HEK293T (cell line): Measurements from ENCODE around the gene MAP2K3.
"Not testable (repeated sequence)": the region's sequence is repeated elsewhere in the genome, so short reads cannot be mapped to it uniquely, and the experiment has no call there.

Source experiments
- CTCF ChIA-PET: fragments of 350-600 bp; formaldehyde crosslinking; extraction: SDS; loops from one replicate; lab custom pipeline; 2021; ENCODE audit warnings: antibody characterized with exemption, inconsistent platforms; lab: Yijun Ruan, JAX
- POLR2A ChIA-PET: fragments of 350-600 bp; formaldehyde crosslinking; extraction: SDS; loops from one replicate; lab custom pipeline; 2020; ENCODE audit warnings: antibody characterized with exemption, inconsistent platforms; lab: Yijun Ruan, JAX
- DNase-seq: peaks from one replicate; pipeline ENCODE4 v3.0.0; 2012; ENCODE audit warnings: mixed read lengths; ENCODE audit errors: extremely low spot score
- ARNT ChIP-seq: fragments of 450-650 bp; IDR thresholded peaks from 2 replicates; pipeline ENCODE4 v1.6.1; 2017; ENCODE audit warnings: mild to moderate bottlenecking
- BHLHE40 ChIP-seq: fragments of 450-650 bp; IDR thresholded peaks from 2 replicates; pipeline ENCODE4 v1.6.1; 2016; ENCODE audit warnings: mild to moderate bottlenecking, moderate library complexity, borderline replicate concordance
- CTBP1 ChIP-seq: fragments of 450-650 bp; IDR thresholded peaks from 2 replicates; pipeline ENCODE4 v1.6.1; 2016; ENCODE audit warnings: borderline replicate concordance
- ELF4 ChIP-seq: fragments of 450-650 bp; IDR thresholded peaks from 2 replicates; pipeline ENCODE4 v1.6.1; 2017; ENCODE audit warnings: antibody characterized with exemption
- FOXA1 ChIP-seq: fragments of 450-650 bp; IDR thresholded peaks from 2 replicates; pipeline ENCODE4 v1.6.1; 2016; ENCODE audit warnings: mild to moderate bottlenecking
- FOXK2 ChIP-seq: fragments of 450-650 bp; IDR thresholded peaks from 2 replicates; pipeline ENCODE4 v1.6.1; 2016; ENCODE audit warnings: mild to moderate bottlenecking
- FOXM1 ChIP-seq: fragments of 450-650 bp; IDR thresholded peaks from 2 replicates; pipeline ENCODE4 v1.6.1; 2017; ENCODE audit warnings: mild to moderate bottlenecking, borderline replicate concordance
- HDGF ChIP-seq: fragments of 450-650 bp; IDR thresholded peaks from 2 replicates; pipeline ENCODE4 v1.6.1; 2017; ENCODE audit warnings: antibody characterized with exemption, borderline replicate concordance
- L3MBTL2 ChIP-seq: fragments of 450-650 bp; conservative IDR thresholded peaks from 2 replicates; pipeline ENCODE4 v1.6.1; 2016; ENCODE audit warnings: mild to moderate bottlenecking
- LEF1 ChIP-seq: fragments of 450-650 bp; IDR thresholded peaks from 2 replicates; pipeline ENCODE4 v1.6.1; 2017; ENCODE audit warnings: mild to moderate bottlenecking, borderline replicate concordance
- NFRKB ChIP-seq: fragments of 450-650 bp; IDR thresholded peaks from 2 replicates; pipeline ENCODE4 v1.6.1; 2016; ENCODE audit warnings: mild to moderate bottlenecking, moderate library complexity
- PKNOX1 ChIP-seq: fragments of 450-650 bp; IDR thresholded peaks from 2 replicates; pipeline ENCODE4 v1.6.1; 2016
- SP1 ChIP-seq: fragments of 450-650 bp; IDR thresholded peaks from 2 replicates; pipeline ENCODE4 v1.6.1; 2017
- SUZ12 ChIP-seq: fragments of 450-650 bp; IDR thresholded peaks from 2 replicates; pipeline ENCODE4 v1.6.1; 2016; ENCODE audit warnings: mild to moderate bottlenecking
- TARDBP ChIP-seq: fragments of 450-650 bp; IDR thresholded peaks from 2 replicates; pipeline ENCODE4 v1.6.1; 2016
- ZNF384 ChIP-seq: fragments of 450-650 bp; IDR thresholded peaks from 2 replicates; pipeline ENCODE4 v1.6.1; 2016

MAP2K3 gene

GRCh38 chr17:21300601-21301571 lies 16.4 kb downstream of the MAP2K3 start:
- TF ChIP-seq ELF4: no peak
- TF ChIP-seq TARDBP: no peak
- TF ChIP-seq ARNT: no peak
- TF ChIP-seq HDGF: no peak
- TF ChIP-seq FOXA1: no peak
- TF ChIP-seq SUZ12: no peak
- no peak for TF ChIP-seq FOXM1
- TF ChIP-seq L3MBTL2: no peak
- TF ChIP-seq FOXK2: no peak
- TF ChIP-seq CTBP1: no peak
- TF ChIP-seq ZNF384: no peak
- no peak for TF ChIP-seq LEF1
- TF ChIP-seq SP1: no peak
- TF ChIP-seq BHLHE40: no peak
- ChIA-PET CTCF (no interaction called here), POLR2A (interaction anchor here (0.5 kb wide), 1 partner anchor 87 kb away, joined by 3 read pairs; no protein-coding TSS in a partner anchor)
- DNase-seq: no peak

DNA sequence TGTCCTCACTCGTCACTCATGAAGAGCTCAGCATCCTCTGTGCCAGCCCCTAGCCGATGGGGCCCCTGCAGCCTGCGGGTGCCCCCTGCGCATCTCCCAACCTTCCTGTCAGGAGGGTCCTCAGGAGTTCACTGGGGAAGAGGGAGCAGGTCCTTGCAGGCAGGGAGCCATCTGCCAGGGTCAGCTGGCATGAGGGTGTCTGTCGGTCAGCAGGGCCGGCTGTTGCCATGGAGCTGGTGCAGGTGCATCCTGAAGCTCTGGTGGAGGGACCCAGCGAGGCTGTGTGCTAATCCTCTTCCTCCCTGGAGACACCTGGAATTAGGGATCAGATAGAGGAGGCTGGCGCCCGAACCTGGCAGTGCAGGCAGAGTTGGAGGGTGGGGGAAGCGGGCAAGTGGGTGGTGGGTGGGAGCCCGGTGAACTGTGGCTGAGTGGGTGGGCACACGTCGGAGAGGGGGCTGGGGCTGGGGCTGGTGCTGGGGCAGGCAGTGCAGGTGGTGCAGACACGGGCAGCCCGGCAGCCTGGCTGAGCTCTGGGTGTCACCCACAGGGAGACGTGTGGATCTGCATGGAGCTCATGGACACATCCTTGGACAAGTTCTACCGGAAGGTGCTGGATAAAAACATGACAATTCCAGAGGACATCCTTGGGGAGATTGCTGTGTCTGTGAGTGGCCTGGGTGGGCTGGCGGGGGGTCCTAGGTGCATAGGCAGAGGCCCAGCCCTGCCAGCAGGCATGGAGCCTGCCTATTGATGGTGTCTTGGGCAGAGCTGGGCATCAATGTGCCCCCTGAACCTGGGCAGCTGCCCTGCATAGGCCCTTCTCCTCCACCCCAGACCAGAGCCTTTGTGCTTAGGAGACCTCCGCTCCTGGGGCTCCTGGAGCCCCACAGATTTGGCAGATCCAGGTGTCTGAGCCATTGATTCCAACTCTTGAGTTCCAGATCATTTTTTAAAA lies 17.4 kb downstream of the MAP2K3 start:
- CTCF ChIA-PET: no interaction called here
- DNase-seq: no peak
- POLR2A ChIA-PET: interaction anchor here (0.5 kb wide), 1 partner anchor 88 kb away, joined by 3 read pairs; no protein-coding TSS in a partner anchor
- no peak for TF ChIP-seq LEF1

DNA sequence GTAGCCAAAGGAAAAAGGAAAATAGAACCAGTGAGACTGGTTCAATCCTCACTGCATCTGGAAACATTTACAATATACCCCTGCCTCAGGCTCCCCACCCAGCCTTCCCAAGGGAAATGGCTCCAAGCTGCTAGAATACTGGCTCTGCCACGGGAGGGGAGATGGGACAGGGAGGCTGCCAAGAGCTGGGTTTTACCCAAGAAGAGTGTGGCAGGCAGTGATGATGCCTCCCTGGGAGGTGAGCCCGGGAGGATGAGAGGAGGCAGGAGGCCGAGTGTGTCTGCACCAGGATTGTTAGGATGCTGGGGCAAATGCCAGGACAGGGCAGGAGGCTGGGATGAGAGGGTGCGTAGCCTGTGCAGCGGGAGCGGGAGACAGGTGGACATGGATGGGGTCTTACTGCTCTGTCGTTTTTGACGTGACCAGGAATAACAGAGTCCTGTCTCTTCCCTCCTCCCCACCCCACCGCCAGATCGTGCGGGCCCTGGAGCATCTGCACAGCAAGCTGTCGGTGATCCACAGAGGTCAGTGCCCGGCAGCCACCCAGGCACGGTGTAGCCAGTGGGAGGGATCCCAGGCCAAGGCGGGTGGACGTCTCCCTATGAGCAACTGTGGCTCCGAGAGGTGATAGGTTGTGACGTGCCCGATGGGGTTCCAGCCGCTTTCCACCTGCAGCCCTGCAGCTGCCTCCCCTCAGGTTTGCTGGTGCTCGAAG lies 18.4 kb downstream of the MAP2K3 start:
- POLR2A ChIA-PET: no interaction called here

GRCh38 chr17:21303441-21304065 lies 19.0 kb downstream of the MAP2K3 start:
- TF ChIP-seq FOXM1 (no peak), ZNF384 (no peak), CTBP1 (no peak), ARNT (no peak), SP1 (no peak), ELF4 (no peak), TARDBP (no peak), SUZ12 (no peak), PKNOX1 (no peak)
- DNase-seq: no peak
- ChIA-PET POLR2A (no interaction called here), CTCF (no interaction called here)

More for the DNA sequence above, 18.4 kb downstream of the MAP2K3 start:
- TF ChIP-seq TARDBP: no peak
- TF ChIP-seq FOXM1: no peak
- TF ChIP-seq CTBP1: no peak
- TF ChIP-seq SUZ12: no peak
- no peak for TF ChIP-seq HDGF
- no peak for TF ChIP-seq NFRKB
- no peak for TF ChIP-seq L3MBTL2
- no peak for TF ChIP-seq FOXA1
- no peak for TF ChIP-seq BHLHE40
- no peak for TF ChIP-seq ZNF384
- TF ChIP-seq FOXK2: no peak
- no peak for TF ChIP-seq SP1
- TF ChIP-seq ARNT: no peak
- no peak for TF ChIP-seq LEF1
- no peak for TF ChIP-seq PKNOX1
- TF ChIP-seq ELF4: no peak
- no peak for DNase-seq
- CTCF ChIA-PET: no interaction called here

DNA sequence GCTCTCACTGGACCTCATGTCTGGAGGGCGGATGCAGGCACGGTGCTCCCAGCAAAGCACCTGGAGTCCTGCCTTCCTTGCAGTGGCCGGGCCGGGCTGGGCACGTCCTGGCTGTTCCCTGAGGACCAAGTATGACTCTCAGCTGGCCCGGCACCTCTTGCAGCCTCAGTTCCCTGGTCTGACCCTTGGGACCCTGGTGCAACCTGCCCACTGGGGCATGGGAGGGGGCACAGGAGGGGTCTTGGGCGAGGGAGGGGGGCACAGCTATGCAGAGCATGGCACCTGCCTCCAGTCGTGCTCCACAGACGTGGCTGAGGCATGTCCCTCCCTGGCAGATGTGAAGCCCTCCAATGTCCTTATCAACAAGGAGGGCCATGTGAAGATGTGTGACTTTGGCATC lies 19.6 kb downstream of the MAP2K3 start:
- DNase-seq: no peak
- ChIA-PET CTCF (no interaction called here), POLR2A (no interaction called here)
- TF ChIP-seq NFRKB: no peak
- TF ChIP-seq ZNF384: no peak
- TF ChIP-seq L3MBTL2: no peak
- TF ChIP-seq ELF4: no peak
- TF ChIP-seq TARDBP: no peak

GRCh38 chr17:21304551-21305151 lies 20.1 kb downstream of the MAP2K3 start:
- DNase-seq, POLR2A ChIA-PET, CTCF ChIA-PET: not testable (repeated sequence)

DNA sequence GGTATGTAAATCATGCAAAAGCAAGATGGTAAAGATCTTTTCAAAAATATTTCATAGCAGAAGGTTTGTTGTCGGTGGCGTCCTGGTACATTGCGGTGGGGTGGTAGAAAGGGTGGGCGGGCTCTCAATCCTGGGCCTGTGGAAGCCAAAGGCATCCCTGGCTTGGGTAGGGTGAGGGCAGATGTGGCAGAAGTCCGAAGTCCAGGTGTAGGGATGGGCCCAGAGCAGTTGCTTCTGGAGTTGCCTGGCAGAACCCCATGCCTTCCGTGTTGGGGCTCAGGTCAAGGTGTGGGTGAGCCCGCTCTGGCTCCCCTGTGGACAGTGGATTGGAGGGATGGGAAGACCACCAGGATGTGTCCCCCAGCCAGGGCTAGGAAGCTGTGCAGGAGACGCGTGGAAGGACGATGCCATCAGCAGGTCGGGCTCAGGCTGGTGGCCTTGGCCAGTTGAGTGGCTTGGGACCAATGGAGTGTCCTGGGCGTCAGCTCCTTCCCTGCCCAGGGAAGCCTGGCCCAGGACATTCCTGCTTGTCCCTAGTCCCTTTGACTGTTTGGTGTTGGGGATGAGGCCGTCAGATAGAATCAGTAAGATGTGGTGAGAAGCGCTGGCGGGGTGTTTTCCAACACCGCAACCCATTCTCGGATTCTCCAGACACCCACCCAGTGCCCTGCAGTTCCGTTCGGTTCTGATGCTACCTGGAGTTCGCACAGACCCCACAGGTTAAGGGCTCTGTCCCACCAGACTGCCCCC lies 21.1 kb downstream of the MAP2K3 start:
- DNase-seq, POLR2A ChIA-PET, CTCF ChIA-PET: not testable (repeated sequence)

DNA sequence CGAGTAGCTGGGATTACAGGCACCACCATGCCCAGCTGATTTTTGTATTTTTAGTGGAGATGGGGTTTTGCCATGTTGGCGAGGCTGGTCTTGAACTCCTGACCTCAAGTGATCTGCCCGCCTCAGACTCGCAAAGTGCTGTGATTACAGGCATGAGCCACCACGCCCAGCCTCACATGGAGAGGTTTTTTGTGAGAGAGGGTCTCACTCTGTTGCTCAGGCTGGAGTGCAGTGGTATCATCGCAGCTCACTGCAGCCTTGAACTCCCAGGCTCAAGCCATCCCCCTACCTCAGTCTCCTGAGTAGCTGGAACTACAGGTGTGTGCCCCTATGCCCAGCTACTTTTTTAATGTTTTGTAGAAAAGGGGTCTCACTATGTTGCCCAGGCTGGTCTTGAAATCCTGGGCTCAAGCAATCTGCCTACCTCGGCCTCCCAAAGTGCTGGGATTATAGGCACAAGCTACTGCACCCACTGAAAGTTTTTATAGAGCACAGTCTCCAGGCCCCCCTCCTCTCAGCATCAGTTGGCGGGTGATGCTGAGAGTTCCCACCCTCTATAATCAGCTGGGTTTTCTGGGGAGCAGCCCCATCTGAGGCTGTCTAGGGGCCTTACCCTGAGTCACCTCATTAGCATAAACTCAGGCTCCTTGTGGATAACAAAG lies 22.2 kb downstream of the MAP2K3 start:
- DNase-seq, POLR2A ChIA-PET, CTCF ChIA-PET: not testable (repeated sequence)

DNA sequence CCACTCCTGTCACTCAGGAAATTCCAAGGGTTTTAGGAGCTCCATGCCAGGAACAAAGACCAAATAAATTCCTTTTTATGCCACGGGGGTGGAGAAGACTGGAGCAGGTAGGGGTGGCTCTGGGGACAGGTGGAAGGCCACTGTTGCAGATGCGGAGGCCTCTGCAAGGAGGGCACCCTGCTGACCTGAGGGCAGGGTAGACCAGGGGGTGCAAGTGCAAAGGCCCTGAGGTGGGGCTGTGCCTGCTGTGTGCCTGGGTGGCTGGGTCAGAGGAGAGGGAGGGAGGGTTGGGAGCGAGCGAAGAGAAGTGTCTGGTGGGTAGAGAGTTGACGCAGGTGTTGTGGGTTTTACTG lies 22.7 kb downstream of the MAP2K3 start:
- POLR2A ChIA-PET, CTCF ChIA-PET, DNase-seq: not testable (repeated sequence)
